NCI-H2227 treated with DMSO at 0.1 percent for 48 hours (cell line): Measurements from ENCODE around the gene TRAPPC3.
"Not testable (repeated sequence)": the region's sequence is repeated elsewhere in the genome, so short reads cannot be mapped to it uniquely, and the experiment has no call there.

Source experiments
- DNase-seq: peaks from one replicate; lab custom pipeline; 2025; lab: John Stamatoyannopoulos, UW

The TRAPPC3 gene

GRCh38 chr1:36149237-36149972 is at the start of gene TRAPPC3:
TRAPPC3 (minus strand) TSS chr1:36149486; CDS start chr1:36149378, 108 bp downstream.
- peak; percentile 99 for DNase-seq

DNA sequence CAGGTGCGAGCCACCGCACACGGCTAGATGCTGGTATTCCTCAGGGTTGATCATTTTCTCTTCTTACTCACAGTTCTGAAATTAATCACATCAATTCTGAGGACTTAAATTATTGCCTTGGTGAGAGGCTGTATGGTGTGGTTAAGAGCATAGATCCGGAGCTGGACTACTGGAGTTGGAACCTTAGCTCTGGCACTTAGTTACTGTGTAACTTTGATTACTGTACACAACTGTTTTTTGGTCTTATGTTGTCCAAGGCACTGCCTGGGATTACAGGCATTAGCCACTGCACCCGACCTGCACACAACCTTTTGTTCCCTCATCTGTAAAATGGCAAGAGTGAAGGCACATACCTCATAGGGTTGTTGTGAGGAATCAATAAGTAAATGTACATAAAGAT is 49.4 kb upstream of the TRAPPC3 start:
- no peak for DNase-seq

DNA sequence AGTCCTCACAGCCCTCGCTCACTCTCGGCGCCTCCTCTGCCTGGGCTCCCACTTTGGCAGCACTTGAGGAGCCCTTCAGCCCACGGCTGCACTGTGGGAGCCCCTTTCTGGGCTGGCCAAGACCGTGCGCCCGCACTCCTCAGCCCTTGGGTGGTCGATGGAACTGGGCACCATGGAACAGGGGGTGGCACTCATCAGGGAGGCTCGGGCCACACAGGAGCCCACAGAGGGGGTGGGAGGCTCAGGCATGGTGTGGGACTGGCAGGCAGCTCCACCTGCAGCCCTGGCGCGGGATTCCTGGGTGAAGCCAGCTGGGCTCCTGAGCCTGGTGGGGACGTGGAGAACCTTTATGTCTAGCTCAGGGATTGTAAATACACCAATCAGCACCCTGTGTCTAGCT is 47.5 kb upstream of the TRAPPC3 start:
- not testable (repeated sequence) for DNase-seq

DNA sequence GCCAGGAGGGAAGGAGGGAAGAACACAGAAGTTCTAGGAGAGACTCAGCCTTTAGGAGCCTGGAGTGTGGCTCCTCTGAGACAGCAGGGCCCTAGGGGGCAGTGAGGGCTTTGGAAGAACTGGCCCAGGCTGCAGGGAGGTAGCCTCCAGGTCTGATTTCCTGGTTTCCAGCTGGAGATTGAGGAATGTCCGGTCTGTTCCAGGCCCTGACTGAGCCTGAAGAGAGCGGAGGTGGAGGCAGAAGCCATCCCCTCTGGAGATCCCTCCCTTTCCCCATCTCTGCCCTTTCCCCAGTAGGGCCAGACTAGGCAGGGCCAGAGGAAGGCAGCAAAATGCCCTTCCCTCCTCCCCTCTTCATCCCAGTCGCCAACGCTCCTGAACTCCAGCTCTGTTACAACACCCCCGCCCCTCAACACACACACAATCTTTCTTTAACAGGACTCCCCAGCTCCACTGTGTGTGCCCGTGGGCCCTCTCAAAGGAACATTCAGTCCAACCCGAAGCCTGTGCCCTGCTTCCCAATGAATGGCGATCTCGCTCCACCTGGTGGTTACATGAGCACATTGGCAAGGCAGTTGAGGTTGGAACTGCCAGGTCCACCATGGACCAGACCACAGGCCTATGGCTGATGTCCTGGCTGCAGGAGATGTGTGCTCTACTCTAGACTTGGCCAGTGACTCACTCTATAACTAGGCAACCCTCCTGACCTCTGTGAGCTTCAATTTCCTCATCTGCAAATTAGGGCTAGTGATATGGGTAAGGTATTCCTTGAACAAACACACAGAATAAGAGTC is 38.7 kb upstream of the TRAPPC3 start:
- DNase-seq = peak; percentile 82

GRCh38 chr1:36183309-36183856 is 34.1 kb upstream of the TRAPPC3 start:
- DNase-seq = no peak

DNA sequence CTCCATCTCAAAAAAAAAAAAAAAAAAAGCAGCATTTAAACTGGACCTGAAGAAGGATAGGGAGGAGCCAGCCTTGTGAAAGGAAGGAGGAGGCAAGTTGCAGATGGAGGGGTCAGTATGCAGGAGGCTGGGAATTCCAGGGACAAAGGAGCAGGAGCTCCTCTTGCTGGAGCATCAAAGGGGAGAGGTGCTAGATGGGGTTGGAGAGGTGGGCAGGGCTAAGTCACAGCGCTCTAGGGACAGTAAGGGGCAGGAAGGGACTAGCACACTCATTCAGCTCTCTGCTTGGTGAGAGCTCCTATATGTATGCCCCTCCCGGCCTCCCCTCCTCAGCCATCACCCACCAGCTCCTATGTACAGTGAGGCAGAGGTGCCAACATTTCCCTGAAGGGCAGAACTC is 33.4 kb upstream of the TRAPPC3 start:
- no peak for DNase-seq

DNA sequence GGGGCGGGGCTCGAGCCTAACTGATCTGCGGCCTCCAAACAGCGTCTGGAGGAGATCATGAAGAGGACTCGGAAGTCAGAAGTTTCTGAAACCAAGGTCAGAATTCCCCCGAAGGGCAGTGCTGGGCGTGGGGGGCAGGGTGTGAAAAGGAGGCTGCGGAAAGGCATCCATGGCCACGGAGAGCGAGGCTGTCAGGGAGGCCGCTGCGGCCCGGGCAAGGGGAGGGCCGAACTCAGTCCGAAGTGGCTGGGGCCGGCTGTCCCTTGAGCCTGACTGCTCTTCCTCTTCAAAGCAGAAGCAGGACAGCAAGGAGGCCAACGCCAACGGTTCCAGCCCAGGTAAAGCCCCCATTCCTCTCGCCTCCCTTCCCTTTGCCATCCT is 29.9 kb upstream of the TRAPPC3 start:
- no peak for DNase-seq

GRCh38 chr1:36178471-36179219 is 29.4 kb upstream of the TRAPPC3 start:
- DNase-seq = no peak

GRCh38 chr1:36177589-36178431 is 28.5 kb upstream of the TRAPPC3 start:
- no peak for DNase-seq

- DNase-seq = no peak
These were observed 27.0 kb upstream of the TRAPPC3 start for GRCh38 chr1:36176106-36176949.

- DNase-seq = no peak
These were observed 26.1 kb upstream of the TRAPPC3 start for GRCh38 chr1:36175137-36176095.

DNA sequence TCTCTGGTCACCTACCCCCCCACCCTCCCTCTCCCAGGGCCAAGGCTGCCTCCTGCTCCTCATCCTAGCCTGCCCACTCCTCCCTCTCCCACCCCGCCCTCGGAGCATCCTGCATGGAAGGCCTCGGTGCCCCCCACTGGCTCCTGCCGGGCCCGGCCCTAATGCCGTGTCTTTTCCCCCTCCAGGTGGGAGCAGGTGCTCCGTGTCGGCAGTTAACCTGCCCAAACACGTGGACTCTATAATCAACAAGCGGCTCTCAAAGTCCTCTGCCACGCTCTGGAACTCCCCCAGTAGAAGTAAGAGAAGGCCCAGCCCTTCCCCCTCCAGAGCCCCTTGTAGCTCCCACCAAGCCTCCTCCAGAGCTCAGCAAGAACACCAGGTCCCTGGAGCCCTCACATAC is 25.4 kb upstream of the TRAPPC3 start:
- DNase-seq = no peak

DNA sequence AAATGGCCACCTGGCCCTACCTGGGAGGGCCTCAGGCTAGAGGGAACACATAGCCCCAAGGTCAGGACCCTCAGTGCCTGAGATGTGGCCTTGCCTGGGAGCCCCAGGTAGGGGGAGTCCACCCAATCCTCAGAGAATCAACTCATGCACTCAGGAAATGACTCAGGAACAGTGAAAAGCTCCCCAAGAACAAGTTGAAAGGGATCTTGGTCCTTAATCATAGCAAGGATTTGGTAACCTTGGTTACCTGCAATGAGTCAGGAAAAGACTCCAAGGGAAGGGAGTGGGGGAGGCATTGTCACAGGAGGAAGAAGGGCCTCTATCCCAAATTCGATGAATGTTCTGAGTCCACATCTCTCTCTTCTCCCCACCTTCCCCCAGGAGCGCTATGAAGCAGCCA is 23.7 kb upstream of the TRAPPC3 start:
- DNase-seq = no peak

DNA sequence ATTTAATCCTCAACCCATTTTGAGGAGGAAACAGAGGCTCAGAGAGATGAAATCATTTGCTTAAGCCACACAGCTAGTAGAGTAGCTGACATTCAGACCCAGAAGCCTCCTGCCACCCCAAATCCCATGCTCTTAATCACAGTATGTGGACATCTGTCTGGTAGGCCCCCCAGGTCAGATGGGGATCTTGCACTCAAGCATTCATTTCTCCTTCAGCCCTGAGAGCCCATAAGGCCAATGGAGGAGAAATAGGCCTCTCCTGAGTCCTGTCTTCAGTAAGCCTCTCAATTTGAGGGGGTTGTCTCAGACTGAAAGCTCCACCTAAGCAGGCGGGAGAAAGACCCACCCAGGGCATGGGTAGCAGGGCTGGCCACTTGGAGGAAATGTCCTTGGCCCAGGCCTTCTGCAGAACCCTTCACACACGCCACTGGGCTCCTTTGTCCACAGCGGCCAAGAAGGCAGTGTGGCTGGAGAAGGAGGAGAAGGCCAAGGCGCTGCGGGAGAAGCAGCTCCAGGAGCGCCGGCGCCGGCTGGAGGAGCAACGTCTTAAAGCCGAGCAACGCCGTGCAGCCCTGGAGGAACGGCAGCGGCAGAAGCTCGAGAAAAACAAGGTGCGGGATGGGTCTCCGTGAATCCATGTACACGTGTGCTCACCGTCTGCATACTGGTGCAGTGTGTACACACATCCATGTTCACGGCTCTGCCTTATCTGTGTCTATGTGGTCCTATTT is 22.9 kb upstream of the TRAPPC3 start:
- DNase-seq = no peak

DNA sequence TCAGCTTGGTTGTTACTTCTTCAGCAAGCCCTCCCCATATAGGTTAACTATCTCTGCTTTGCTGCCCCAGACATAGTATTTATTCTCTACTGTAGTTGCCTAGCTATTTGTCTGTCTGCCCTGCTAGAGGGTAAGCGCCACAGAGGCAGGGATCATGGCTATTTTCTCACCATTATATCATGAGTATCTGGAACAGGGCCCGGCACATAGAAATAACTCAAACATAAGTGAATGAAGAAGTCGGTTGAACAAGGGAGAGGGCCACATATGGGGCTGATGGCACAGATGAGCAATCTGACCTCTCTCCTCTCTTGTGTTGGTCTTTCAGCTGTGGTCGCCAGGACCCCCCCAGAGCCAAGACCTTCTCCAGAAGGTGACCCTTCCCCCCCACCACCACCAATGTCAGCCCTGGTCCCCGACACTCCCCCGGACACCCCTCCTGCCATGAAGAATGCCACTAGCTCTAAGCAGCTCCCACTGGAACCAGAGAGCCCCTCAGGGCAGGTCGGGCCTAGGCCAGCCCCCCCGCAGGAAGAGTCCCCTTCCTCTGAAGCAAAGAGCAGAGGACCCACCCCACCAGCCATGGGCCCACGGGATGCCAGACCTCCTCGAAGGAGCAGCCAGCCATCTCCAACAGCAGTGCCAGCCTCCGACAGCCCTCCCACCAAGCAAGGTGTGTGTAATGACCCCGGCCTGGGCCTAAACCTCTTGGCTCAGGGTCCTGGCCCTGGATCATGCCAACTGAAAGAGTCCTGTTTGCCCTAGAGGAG is 21.5 kb upstream of the TRAPPC3 start:
- DNase-seq = no peak

- no peak for DNase-seq
These were observed 19.2 kb upstream of the TRAPPC3 start for GRCh38 chr1:36168514-36168913.

DNA sequence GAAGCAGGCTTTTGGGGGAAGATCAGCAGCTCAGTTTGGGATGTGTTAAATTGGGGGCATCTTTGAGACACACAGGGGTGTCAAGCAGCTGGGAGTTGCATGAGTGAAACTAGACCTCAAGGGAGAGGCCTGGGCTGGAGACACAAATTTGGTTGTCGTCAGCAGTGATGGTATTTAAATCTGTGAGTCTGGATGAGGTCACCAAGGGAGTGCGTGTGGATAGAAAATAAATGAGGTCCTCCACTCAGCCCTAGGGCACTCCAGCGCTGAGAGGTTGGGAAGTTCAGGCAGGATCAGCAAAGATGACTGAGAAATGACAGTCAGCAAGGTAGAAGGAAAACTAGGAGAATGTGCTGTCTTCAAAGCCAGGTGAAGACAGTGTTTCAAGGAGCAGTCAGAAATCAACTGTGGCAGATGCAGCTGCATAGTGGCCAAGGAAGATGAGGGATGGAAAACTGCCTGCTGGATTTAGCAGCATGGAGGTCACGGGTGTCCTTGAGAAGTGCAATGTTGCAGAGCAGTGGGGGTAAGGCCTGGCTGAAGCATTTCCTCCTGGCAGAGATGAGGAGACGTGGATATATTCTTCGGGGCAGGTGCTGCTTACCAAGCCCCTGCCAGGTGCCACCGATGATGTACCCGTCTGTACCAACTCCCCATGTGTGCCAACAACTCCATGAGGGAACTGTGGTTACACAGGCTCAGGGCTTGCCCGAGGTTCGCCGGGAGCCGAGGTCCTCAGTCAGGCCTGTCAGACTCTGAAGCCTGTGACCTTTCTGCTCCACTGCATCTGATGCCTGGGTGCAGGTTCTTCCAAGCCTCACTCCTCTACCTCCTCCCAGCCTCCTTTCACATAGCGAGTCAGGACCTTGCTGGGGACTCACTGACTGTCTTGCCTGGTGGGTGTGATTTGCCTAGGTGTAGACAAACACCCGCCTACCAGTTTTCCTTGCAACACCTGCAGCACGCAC is 17.9 kb upstream of the TRAPPC3 start:
- no peak for DNase-seq
